Left colon (tissue), 2 donors: ENCODE data around the gene SEL1L3. TPM values are rescaled to one million over a fixed set of nuclear protein-coding genes. Genes with fewer than 3 reads are reported as not detected.

Experiments used
- ATAC-seq: fragments of 200-7000 bp; cut with Tn5 transposase; one replicate; pipeline ENCODE4 v1.9.1; 2020; ENCODE audit warnings: mild to moderate bottlenecking, moderate library complexity
- DNase-seq, 2 donors: peaks; one replicate each; pipeline ENCODE4 v3.0.0-alpha.2; 2020
- intact Hi-C, 2 donors: fragments of 100-400 bp; cut with DNase I in 1 of 2; cut with micrococcal nuclease in 1 of 2; formaldehyde crosslinking; loops; one replicate each; pipeline versions ENCODE4 v1.11.2 to v1.14.0; 2022; cut with DNase I, micrococcal nuclease
- total RNA-seq, 2 donors: library from RNA; stranded (reverse); fragmentation: NEBNext Ultra II Directional; extraction: Animal tissue kit (Norgen Biotek cat#: 25700); gene quantifications; one replicate each; pipeline ENCODE4 v1.2.1, GENCODE V29; 2021
- donor health status: DM: no; HTN: no; CAD: no.
- donor health status: DM: yes; HTN: yes; CAD: no.

SEL1L3 gene
- total RNA-seq, 2 donors from 2014 or later, result 106 to 110 TPM

DNA sequence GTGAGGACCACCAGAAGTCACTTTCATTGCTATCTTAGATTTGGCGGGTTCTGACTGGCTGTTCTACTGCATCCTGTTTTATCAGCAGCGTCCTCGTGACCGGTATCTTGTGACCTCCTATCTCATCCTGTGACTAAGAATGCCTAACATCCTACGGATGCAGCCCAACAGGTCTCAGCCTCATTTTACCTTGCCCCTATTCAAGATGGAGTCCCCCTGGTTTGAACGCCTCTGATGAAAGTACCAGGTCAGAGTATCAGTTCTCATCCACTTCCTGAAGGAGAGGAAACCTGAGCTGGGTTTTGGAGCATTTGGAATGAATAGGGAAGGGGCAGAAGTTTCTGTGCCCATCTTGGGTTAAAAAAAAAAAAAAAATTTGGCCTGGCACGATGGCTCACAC is 136.9 kb downstream of the SEL1L3 start:
- DNase-seq (no peak), ATAC-seq (no peak)
- intact Hi-C loops, result no loop called here

- ATAC-seq, result no peak
- intact Hi-C loops, result no loop called here
- DNase-seq, result no peak
Observed at GRCh38 chr4:25723409-25723808, 139.4 kb downstream of the SEL1L3 start.

DNA sequence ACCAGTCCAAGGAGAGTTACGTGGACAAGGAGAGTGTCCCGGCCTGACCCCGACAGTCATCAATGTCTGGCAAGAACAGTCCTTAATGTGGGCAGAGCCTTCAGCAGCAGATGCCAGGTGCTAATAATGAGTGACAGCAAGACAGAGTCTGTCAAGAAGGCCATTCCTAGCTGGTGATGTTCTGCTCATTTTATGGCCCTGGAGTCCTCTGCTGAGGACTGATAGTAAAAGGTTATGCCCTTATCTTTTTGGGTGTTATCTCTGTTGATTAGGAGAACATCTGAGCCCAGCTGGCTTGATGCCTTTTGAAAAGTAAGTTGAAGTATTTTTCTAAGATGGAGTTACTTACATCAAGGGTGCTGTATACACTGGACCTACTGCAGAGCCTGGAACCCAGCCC is 139.8 kb downstream of the SEL1L3 start:
- no peak for ATAC-seq
- intact Hi-C loops, result no loop called here
- no peak for DNase-seq

DNA sequence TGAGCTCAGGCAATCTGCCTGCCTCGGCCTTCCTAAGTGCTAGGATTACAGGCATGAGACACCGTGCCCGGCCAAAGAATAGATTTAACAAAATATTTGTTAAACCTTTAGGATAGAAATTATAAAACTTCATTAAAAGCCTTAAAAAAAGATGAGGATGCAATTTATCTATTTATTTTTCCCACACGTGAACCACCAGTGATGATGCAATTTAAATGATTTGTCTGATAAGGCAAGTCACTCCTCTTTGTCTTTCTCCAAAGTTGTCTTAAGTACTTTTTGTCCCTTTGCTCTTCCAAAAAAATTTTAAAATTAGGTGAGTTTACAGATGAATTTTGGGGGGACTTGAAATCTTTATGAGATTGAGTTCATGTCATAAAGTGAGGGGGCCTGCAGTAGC is 149.0 kb downstream of the SEL1L3 start:
- ATAC-seq, result no peak

GRCh38 chr4:25712611-25713010 is 150.2 kb downstream of the SEL1L3 start:
- intact Hi-C loops, result no loop called here
- no peak for ATAC-seq

More for the DNA sequence above, 149.0 kb downstream of the SEL1L3 start:
- intact Hi-C loops, result no loop called here
- DNase-seq, result no peak

GRCh38 chr4:25710637-25711036 is 152.2 kb downstream of the SEL1L3 start:
- intact Hi-C loops, result no loop called here
- ATAC-seq (no peak), DNase-seq (no peak)

More at GRCh38 chr4:25712611-25713010, 150.2 kb downstream of the SEL1L3 start:
- no peak for DNase-seq

DNA sequence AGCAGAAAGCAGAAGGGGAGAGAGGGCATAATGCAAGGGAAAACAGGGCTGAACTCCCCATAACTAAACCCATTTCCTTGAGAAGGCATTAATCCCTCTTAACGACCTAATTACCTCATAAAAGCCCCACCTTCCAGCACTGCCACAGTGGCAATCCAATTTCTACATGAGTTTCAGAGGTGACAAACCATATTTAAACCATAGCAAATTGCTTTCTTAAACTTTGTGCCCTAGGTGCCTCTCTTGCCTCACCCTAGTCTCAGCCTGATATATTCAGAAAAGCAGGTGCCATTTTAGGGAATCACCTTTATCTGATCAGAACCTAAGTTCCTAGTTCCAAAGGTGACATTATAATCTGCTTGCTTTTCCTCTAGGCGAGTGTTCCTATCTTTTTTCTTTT is 158.3 kb downstream of the SEL1L3 start:
- peak; percentile 88 for ATAC-seq
- no peak for DNase-seq
- intact Hi-C loops, result no loop called here

DNA sequence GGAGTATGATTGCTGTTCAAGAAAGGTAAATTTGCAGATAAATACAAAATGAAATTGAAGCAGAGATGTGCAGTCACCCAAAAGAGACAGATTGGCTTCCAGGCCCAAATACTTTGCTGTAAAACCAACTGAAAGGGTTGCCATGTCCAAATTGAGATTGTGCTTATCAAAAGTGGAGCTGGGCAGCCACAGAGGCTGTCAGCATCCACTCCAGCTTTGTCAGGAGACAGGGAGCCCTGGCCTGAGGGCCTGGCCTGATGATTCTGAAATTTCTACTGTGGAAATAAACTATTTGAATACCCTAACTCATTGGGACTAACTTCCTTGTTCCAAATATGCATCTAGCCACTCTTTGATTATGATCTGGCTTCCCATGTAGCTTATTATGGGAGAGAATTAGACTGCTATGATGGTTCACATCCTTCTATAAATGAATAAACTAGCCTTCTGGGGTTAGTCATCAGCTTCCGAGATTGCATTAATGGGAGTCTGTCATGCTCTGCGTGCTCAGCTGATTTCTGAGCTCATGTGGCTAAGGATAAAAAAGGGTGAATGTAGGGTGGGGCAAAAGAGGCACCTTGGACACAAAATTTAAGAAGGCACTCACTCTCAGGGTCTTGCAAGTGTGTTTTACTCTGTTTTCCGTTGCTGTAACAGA is 158.9 kb downstream of the SEL1L3 start:
- peak; percentile 30 for ATAC-seq
- DNase-seq, result no peak
- intact Hi-C loops, result no loop called here

DNA sequence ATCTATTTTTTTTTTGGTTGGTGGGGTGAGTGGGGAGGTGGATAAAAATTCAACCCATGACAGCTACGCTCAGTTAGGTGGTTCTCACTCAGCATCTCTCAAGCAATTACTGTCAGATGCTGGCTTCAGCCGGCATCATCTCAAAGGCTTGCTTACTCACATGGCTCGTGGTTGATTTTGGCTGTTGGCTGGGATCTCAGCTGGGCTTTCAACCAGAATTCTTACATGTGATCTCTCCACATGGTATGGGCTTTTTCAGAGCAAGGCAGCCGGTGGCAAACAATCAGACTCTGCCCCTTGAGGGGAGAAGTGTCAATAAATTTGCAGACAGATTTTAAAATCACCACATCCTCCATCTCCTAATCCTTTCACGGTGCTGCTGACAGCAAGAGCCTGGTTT is 159.9 kb downstream of the SEL1L3 start:
- ATAC-seq (no peak), DNase-seq (no peak)
- intact Hi-C loops, result no loop called here

DNA sequence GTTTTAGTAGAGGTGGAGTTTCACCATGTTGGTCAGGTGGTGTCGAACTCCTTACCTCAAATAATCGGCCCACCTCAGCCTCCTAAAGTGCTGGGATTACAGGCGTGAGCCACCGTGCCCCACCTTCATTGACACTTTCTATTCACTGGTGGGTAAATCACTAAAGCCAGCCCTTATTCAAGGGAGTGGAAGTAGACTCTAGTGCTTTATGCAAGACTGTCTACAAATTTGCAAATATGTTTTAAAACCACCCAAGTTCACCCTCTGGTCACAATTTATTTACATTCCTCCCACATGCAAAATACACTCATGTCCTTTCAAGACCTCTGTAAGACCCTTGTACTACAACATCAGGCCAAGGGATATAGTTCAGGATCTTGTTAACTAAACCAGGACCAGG is 162.1 kb downstream of the SEL1L3 start:
- intact Hi-C loops, result no loop called here
- DNase-seq (no peak), ATAC-seq (no peak)

- ATAC-seq (no peak), DNase-seq (no peak)
- intact Hi-C loops, result no loop called here
Observed at GRCh38 chr4:25697516-25697915, 165.3 kb downstream of the SEL1L3 start.

Other genes with a start within 250 kb of the SEL1L3 start
- not detected for gene SLC34A2, start 207.1 kb downstream of the SEL1L3 start, total RNA-seq
- gene SMIM20, start 51.2 kb upstream of the SEL1L3 start, total RNA-seq, result 10 to 100 TPM; 31.6 to 31.8 TPM